GM12892 (cell line): Measurements from ENCODE around the gene FDXACB1.

Experiments
- DNase-seq: peaks from one replicate; pipeline ENCODE4 v3.0.0; 2011; ENCODE audit not compliant: insufficient read length
- FAIRE-seq: peaks from 2 replicates; lab custom pipeline; 2011; peaks lifted over from hg19 to GRCh38; lab: Jason Lieb, UNC
- POLR2A ChIP-seq: IDR thresholded peaks from 2 replicates; pipeline ENCODE4 v1.6.1; 2011; ENCODE audit warnings: low read depth, low read length, control low read depth
- POLR2AphosphoS5 ChIP-seq: IDR thresholded peaks from 2 replicates; pipeline ENCODE4 v1.6.1; 2011; ENCODE audit warnings: low read depth, low read length, control low read depth
- TAF1 ChIP-seq: IDR thresholded peaks from 2 replicates; pipeline ENCODE4 v1.6.1; 2011; ENCODE audit warnings: low read depth, mild to moderate bottlenecking, control low read depth, low read length, borderline replicate concordance

The FDXACB1 gene

DNA sequence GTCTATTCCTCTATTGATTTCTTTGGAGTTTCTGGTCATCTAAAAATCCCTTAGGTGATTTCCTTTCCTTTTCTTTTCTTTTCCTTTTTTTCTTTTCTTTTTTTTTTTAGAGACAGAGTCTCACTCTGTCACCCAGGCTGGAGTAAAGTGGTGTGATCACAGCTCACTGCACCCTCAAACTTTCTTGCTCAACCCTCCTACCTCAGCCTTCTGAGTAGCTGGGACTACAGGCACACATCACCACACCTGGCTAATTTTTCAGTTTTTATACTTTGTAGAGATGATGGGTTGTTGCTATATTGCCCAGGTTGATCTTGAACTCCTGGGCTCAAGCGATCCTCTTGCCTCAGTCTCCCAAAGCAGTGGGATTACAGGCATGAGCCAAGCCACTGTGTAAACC lies 37.8 kb upstream of the FDXACB1 start:
- FAIRE-seq (no peak), DNase-seq (no peak)
- no peak for TF ChIP-seq TAF1
- TF ChIP-seq POLR2AphosphoS5: no peak
- no peak for TF ChIP-seq POLR2A

DNA sequence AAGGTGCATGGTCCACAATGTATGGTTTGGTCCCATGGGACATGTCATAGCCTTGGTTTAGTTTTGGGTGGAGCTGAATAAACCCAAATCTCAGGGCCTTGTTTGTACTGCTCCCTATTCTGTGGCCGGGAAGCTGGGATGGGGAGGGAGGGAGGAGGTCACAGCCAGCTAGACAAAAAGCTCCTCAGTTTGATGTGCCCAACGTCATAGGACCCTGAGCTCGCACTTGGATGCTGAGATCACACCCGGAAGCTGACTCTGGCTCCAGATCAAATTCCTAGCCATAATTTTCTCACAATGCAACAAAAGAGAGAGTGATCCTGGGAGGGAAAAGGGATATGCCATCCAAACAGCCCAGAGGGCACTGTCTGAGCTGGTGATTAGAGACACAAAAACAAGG lies 35.0 kb upstream of the FDXACB1 start:
- DNase-seq (no peak), FAIRE-seq (no peak)
- TF ChIP-seq TAF1 (no peak), POLR2AphosphoS5 (no peak), POLR2A (no peak)

DNA sequence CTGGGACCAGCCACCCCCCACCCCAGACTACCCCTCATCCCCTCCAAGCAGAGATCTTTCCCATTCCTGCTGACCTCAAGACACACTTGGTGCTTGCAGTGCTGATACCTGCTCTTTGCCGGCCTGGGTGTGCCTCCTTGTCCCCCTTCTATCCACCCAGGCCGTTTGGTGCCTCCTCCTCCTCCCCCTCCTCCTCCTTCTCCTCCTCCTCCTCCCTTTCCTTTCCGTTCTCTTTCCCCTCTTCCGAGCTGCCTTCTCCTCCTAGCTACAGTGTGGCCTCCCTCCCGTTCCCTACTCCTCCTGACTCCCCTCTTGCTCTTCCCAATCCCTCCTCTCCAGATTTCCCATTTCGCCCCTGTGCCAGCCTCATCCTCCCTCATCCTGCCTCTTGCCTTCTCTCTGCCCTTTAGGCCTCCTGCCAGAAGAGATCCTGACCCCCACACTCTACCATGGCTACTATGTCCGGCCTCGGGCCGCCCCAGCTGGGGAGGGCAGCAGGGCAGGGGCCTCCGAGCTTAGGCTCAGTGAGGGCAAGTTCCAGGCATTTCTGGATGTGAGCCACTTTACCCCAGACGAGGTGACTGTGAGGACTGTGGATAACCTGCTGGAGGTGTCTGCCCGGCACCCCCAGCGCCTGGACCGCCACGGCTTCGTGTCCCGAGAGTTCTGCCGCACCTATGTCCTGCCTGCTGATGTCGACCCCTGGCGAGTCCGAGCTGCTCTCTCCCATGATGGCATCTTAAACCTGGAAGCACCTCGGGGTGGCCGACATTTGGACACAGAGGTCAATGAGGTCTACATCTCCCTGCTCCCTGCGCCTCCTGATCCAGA lies 34.3 kb upstream of the FDXACB1 start:
- no peak for DNase-seq
- TF ChIP-seq TAF1: no peak
- TF ChIP-seq POLR2A: no peak
- no peak for TF ChIP-seq POLR2AphosphoS5
- FAIRE-seq: no peak

DNA sequence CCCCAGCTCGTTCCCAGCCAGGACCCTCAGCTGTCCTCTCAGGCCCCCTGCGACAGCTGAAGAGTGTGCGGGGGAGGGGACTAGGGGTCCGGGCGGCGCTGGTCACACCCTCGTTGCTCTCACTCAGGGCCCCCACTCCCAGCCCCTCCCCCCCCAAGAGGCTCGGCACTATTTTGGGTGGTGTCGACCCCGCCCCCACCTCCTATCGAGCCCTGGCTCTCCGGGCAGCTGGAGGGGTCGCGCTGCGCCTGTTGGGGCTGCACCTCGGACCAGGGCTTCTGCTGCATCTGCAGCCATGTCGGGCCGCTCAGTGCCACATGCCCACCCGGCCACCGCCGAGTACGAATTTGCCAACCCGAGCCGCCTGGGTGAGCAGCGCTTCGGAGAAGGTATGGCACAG lies 33.6 kb upstream of the FDXACB1 start, which contains the start of gene HSPB2:
TSS of gene HSPB2 (plus strand) at position 200 of the 400 bp plus-strand sequence. CDS start at position 296, 96 bp downstream.
- DNase-seq (no peak), FAIRE-seq (no peak)
- no peak for TF ChIP-seq TAF1
- no peak for TF ChIP-seq POLR2AphosphoS5
- no peak for TF ChIP-seq POLR2A

DNA sequence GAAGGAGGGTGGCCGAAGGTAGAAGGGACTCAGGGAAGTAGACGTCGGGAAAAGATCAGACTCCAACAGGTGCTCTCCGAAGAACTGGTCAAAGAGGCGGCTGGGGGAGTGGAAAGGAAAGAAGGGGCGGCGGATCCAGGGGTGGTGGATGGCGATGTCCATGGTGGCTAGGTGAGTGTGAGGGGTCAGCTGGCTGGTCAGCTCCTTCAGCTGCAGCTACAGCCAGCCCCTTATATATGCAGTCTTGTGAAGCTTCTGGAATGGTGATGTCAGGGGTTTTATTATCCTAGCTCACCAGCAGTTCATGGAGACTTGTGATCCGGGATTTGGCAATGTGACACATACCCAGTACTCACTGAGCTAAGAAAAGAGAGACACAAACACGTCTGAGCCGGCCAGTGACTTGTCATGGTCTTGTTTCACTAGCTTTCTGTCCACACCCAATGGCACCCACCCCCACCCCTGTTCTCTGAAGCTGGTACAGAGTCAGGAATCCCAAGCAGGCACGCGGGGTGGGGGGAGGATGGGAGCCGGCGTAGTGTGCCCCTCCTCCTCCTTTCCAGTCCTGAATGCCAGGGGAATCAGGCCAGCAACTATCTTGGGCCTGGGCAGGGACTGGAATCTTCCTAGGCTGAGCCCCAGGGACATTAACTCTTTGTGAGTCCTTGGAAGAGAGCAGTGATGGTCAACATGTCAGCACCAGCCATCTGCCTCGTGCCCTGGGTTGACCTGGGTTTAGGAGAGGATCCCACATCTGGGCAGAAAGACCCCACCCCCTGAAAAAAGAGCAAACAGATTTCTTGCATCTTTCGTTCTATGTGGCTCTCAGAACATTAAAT lies 32.8 kb upstream of the FDXACB1 start, which contains the start of gene CRYAB:
TSS of gene CRYAB (minus strand) at position 208 of the 839 bp plus-strand sequence. CDS start at position 162, 46 bp downstream.
- TF ChIP-seq POLR2A: no peak
- no peak for TF ChIP-seq TAF1
- no peak for TF ChIP-seq POLR2AphosphoS5
- DNase-seq: no peak
- FAIRE-seq: no peak

DNA sequence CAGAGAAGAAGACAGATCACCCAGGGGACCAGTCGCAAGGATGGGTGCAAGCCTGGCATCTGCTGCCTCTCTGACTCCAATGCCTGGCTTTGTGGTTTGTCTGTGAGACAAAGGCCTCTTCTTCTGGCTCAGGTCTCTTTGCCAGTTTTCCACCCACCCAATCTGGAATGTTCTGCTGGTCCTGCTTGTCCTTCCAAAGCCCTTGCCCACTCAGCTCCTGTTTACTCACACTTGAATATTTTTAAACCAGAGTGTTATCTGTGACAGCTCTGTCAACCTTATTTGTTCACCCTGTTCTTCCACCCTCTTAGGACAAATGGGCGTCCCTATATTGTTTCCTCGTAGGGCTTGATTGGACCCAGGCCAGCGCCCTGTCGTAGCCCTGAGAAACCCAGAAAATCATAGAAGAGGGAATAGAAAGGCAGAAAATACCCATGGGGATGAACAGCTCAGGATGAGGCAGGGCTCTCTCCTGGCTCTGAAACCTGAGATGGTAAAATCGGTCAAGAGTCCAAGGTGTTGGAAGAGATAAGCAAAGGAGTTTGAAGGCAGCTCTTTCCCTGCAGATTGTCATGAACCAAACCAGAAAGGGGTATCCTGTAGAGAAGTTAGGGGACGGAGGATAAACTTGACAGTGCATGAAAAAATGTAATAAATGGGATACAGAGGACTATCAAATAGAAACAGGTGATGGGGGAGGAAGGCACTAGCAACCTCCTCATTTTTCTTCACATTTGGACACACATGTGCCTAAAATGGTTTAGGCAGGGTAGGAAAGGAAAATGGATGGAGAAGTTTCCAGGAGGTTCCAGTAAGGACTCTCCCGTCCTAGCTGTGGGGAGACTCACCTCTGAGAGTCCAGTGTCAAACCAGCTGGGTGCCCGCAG lies 32.0 kb upstream of the FDXACB1 start:
- no peak for TF ChIP-seq POLR2A
- no peak for TF ChIP-seq POLR2AphosphoS5
- no peak for TF ChIP-seq TAF1
- DNase-seq: no peak
- no peak for FAIRE-seq

DNA sequence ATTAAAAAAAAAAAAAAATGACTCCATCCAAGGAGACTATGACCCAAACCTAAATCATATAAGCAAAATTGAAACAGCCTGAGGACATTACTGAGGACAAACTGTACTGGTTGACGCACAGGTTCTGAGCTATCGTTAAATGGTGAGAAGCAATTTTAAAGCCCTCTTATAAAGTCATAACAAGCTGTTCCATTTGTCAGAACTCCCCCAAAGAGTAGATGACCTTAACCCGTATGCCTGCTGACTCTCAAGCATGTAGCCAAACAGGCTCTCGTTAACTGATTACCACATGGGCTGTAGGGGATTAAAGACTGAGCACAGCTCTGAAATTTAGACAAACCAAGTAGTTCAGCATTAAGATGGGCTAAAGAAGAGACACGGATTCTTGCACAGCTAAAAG lies 30.4 kb upstream of the FDXACB1 start:
- DNase-seq (no peak), FAIRE-seq (no peak)
- TF ChIP-seq POLR2A (no peak), POLR2AphosphoS5 (no peak), TAF1 (no peak)

DNA sequence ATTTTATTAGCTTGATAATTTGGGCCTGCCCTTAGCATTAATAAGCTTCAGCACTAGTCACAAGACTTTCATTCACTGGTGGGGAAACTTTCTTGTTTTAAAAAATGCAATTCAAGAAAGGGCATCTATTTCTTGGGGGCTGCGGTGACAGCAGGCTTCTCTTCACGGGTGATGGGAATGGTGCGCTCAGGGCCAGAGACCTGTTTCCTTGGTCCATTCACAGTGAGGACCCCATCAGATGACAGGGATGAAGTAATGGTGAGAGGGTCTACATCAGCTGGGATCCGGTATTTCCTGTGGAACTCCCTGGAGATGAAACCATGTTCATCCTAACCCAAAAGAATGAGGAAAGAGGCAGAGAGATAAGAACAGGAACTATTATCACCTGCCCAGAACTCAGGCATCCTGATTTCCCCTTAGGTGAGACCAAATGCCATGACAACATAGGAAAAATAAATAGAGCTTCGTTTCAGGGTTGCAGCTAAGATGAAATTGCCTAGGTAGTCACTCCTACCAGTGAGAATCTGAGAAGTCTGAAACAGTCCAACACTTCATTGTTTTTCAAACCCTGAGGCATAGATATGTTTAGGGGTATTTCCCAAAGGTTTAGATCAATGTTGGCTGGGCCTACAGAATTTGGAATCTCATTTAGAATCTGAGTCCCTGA lies 29.8 kb upstream of the FDXACB1 start:
- DNase-seq (no peak), FAIRE-seq (no peak)
- TF ChIP-seq POLR2AphosphoS5 (no peak), TAF1 (no peak), POLR2A (no peak)

DNA sequence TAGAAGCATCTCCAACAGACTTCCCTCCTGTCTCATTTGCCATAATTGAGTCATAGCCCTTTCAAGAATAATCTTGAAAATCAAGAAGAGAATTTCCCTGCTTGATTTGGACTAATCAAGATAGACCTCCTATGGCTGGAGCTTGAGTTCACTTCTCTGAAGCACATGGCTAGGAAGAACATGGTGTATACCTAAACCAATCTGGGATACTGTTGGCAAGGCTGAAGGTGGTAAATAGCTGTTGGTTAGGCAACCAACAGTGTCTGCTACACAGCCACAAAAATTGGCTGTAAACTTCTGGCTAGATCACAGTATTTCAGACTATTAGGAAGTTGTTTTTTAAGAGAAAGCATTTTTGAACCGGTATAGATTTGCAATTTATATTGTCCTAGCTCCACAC lies 27.7 kb upstream of the FDXACB1 start:
- no peak for TF ChIP-seq POLR2AphosphoS5
- no peak for TF ChIP-seq POLR2A
- no peak for TF ChIP-seq TAF1
- DNase-seq (no peak), FAIRE-seq (no peak)

DNA sequence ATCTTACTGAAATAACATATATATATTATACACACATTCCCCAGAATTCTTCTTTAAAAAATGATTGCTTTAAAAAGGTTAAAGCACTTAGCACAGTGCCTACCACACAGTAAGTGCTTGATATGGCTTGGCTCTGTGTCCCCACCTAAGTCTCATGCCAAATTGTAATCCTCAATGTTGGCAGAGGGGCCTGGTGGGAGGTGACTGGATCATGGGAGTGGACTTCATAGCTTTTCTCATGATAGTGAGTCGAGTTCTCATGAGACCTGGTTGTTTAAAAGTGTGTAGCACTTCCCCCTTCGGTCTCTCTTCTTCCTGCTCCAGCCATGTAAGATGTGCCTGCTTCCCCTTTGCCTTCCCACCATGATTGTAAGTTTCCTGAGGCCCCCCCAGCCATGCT lies 26.4 kb upstream of the FDXACB1 start:
- TF ChIP-seq POLR2AphosphoS5 (no peak), POLR2A (no peak), TAF1 (no peak)
- FAIRE-seq (no peak), DNase-seq (no peak)

DNA sequence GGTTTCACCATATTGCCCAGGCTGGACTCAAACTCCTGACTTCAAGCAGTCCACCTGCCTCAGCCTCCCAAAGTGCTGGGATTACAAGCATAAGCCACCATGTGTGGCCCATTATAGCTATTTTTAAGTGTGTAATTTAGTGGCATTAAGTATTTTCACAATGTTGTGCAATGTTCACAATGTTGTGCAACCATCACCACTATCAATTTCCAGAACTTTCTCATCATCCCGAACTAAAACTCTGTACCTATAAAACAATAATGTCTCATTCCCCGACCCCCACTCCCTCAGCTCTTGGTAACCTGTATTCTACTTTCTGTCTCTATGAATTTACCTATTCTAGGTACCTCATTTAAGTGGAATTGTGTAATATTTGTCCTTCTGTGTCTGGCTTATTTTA lies 7.9 kb upstream of the FDXACB1 start:
- TF ChIP-seq POLR2A (no peak), TAF1 (no peak), POLR2AphosphoS5 (no peak)
- no peak for FAIRE-seq
- DNase-seq: no peak
